ENCODE results near the gene CENPP. TPM values are rescaled to one million over a fixed set of nuclear protein-coding genes. Genes with fewer than 3 reads are reported as not detected.

CENPP gene
- total RNA-seq, 2 donors from 2014 or later, result 1.7 to 2.4 TPM

DNA sequence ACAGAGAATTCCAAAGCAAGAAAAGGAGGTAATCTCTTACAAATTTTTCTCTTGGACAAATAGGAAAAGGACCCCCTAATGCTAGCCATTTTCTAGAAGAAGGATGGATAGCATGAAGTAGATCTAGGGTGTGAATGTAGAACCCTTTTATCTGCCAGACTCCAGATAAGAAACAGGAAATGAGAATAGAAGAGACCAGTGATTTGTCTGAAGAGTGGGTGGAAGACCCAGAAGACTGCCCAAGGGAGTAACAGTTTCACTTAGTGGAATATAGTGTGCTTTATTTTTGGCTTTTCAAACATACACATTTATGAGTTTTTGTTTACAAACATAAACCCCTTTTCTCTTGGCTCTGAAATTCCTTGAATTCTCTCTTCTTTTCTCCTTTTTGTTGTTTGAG is 185.0 kb downstream of the CENPP start:
- no peak for ATAC-seq
- intact Hi-C loops (cut with DNase I, micrococcal nuclease), result no loop called here

DNA sequence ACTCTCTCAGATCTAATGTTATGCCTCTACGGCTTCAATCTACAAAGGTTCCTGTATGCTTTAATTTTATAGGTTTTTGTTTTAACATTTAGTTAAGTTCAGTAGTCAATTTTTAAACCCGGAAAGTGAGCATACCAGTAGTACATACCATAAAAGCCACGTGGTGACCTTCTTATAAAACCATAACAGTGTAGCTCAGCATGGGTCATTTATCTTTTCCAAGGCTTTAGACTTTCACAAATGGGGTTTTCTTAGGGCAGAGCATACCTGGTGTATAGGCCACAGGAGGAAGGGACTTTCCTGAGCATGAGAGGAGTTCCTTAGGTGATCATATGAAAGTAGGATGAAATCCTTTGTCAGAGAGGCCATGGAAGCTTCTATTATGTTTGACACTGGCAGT is 186.9 kb downstream of the CENPP start:
- ATAC-seq (peak; percentile 95), DNase-seq (no peak)
- intact Hi-C loops (cut with DNase I, micrococcal nuclease), result no loop called here

More for the DNA sequence above, 185.0 kb downstream of the CENPP start:
- no peak for DNase-seq

DNA sequence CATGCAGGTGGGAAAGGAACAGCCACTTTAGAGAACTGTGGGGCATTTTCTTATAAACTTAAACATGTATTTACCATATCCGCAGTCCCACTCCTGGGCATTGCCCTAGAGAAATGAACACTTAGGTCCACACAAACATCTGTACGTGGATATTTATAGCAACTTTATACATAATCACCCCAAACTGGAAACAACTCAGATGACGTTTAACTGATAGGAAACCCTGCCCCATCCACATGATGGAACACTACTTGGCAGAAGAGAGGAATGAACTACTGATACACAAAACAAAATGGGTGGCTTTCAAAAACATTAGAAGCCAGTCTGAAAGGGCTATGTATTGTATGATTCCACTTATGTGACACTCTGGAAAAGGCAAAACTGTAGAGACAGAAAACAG is 187.6 kb downstream of the CENPP start:
- no peak for ATAC-seq

DNA sequence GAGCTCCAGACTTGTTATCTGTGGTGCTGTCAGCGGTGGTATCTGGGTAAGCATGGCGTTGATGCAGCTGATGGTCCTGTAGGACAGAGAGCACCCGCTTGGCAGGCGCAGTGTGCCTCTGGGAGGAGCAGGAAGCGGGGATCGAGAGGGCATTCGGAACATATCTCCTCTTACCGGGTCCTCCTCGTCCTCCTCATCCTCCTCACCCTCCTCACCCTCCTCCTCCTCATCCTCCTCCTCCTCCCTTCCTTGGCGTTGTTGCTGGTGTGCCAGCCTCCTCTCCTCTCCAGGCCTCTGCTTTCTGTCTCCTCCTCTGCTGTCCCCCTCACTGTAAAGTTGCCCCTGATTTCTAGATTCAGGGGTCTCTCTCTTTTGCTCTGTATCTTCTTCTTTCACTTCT is 188.9 kb downstream of the CENPP start:
- intact Hi-C loops (cut with DNase I, micrococcal nuclease), result no loop called here
- ATAC-seq, result no peak
- no peak for DNase-seq

More for the DNA sequence above, 187.6 kb downstream of the CENPP start:
- DNase-seq, result no peak
- intact Hi-C loops (cut with DNase I, micrococcal nuclease), result no loop called here

DNA sequence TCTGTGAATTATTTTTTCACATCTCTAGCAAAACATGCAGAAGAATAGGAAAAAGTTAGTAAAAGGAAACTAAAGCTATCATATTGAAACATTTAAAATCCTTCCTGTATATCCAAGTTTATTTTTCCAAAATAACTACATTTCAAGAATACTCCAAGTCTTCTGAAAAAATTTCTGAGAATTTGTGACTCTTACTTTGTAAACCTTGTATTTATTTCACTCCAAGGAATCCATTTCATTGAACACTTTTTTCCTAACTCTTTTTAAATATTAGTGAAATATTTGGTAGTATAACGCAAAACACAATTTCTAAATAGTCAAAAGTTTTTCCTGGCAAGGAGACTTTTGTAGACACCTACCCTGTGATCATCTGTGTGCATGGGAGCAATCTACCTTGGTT is 190.8 kb downstream of the CENPP start:
- intact Hi-C loops (cut with DNase I, micrococcal nuclease), result no loop called here
- no peak for ATAC-seq
- DNase-seq, result no peak

DNA sequence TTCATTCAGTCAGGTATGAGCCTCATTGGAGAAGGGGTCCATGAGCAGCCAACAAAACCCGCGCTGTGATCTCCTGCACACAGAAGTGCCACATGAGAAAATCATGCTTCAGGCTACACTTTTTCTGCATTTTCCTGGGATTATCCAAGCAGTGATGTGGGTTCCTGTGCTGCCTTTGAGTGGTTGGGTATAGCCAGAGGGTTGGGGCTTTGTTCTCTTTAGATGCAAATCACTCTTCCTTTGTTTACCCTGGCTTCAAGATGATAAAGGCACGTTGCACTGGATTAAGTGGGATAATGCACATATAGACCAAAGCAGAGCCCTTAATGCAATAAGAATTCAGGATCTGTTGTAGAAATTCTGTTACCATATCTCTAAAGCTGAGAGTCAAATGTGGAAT is 191.3 kb downstream of the CENPP start:
- intact Hi-C loops (cut with DNase I, micrococcal nuclease), result no loop called here
- ATAC-seq (no peak), DNase-seq (no peak)

DNA sequence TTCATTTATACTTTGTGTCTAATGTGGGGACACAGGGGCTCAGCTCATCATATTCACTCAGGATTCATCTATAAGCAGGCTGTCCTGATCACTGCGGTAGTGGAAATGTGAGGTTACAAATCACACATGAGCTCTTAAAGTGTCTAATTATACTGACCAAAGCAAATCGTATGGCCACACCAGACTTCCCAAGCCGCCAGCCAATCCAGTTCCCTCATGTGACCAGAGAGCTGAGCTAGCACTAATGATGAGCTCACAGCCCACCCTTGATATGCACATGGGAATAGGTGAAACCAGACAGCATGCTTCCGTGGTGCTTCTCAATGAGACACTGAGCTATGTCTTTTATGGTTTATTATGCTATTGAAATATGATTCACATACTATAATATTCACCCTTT is 192.4 kb downstream of the CENPP start:
- no peak for DNase-seq
- intact Hi-C loops (cut with DNase I, micrococcal nuclease), result no loop called here
- ATAC-seq, result no peak

DNA sequence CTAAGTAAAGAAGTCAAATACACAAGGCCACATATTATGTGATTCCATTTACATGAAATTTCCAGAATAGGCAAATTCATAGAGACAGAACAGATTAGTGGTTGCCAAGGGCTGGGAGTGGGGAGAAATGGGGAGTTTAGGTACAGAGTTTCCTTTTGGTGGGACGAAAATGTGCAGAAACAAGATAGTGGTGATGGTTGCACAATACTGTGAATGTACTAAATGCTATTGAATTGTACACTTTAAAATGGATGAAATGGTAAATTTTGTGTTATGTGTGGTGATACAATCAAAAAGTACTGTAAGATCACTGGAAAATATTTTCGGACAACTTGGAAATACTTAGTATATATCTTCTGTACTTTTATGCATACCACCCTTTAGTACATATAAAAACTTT is 195.1 kb downstream of the CENPP start:
- intact Hi-C loops (cut with DNase I, micrococcal nuclease), result no loop called here
- ATAC-seq (no peak), DNase-seq (no peak)

DNA sequence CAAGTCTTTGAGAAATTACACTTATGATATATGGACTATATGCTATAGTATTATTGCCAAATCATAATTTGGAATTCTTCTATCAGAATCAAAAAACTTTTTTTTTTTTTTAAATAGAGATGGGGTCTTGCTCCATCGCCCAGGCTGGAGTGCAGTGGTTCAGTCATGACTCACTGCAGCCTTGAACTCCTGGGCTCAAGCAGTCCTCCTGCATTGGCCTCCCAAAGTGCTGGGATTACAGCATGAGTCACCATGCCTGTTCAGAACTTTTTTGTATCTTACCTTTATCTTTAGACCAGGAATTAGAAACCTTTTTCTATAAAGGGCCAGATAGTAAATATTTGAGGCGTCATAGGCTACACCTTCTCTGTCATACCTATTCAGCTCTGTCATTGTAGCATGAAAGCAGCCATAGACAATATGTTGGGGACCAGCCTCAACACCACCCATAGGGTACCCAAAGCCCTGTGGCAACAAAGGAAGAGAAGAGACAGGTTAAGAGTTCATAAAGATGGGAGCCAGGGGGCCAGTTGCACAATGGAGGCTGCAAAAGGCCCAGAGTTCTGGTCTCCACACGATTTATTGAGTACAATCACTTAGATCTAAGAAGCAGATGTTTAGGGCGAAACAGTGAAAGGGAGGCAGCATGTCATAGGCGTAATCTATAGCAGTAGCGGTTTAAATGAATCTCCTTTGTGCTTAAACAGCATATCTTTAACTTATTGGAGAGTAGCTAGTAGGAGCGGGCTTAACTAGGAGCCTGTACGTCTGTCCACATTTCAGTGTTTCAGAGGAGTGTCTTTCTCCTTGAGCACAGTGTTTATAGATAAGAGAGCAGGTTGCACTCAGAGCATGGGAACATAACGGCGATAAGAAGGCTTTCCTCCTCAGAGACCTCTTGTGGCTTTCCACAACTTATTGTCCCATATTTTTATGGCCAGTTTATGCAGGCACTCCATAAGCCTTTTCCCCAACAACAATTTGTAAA is 197.5 kb downstream of the CENPP start:
- intact Hi-C loops (cut with DNase I, micrococcal nuclease), result no loop called here

DNA sequence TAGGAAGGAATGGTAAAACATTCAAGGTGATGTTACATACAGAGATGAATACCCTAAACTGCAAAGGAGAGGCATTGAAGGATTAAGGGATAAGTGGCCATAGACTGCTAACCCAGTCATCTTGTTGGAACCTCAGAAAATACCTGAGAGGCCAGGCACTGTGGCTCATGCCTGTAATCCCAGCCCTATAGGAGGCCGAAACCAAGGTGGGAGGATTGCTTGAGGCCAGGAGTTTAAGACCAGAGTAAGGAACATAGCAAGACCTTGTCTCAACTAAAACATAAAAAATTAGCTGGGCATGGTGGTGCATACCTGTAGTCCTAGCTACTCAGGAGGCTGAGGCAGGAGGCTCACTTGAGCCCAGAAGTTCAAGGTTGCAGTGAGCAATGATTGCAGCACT is 199.1 kb downstream of the CENPP start:
- ATAC-seq (no peak), DNase-seq (no peak)
- intact Hi-C loops (cut with DNase I, micrococcal nuclease), result no loop called here

More for the DNA sequence above, 197.5 kb downstream of the CENPP start:
- no peak for DNase-seq
- ATAC-seq, result no peak

DNA sequence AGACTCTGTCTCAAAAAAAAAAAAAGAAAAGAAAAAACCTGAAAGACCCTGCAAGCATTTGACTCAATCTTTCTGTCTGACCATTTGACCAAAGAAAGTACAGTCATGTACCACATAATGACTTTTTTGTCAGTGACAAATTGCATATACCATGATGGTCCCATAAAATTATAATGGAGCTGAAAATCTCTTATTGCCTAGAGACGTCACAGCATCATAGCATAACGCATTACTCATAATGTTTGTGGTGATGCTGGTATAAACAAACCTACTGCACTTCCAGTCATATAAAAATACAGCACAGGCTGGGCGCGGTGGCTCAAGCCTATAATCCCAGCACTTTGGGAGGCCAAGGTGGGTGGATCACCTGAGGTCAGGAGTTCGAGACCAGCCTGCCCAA is 199.6 kb downstream of the CENPP start:
- DNase-seq (no peak), ATAC-seq (no peak)
- intact Hi-C loops (cut with DNase I, micrococcal nuclease), result no loop called here

DNA sequence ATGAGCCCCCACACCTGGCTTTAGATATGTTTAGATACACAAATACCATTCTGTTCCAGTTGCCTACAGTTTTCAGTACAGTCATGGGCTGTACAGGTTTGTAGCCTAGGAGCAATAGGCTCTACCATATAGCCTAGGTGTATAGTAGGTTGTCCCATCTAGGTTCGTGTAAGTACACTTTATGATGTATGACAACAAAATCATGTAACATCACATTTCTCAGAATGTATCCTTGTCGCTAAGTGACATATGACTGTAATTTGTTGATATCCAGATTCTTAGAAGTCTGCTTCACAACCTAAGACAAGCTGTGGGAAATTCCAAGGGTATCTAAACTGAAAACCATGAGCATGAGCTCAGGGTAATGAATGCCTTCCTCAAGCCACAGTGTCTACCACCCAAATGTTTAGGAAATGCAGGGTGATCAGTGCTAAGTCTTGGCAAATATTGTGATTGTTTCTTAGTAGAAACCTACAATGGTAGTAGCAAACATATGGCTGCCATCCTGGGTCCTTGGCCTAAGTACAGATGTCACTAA is 201.6 kb downstream of the CENPP start:
- ATAC-seq (no peak), DNase-seq (no peak)
- intact Hi-C loops (cut with DNase I, micrococcal nuclease), result no loop called here

DNA sequence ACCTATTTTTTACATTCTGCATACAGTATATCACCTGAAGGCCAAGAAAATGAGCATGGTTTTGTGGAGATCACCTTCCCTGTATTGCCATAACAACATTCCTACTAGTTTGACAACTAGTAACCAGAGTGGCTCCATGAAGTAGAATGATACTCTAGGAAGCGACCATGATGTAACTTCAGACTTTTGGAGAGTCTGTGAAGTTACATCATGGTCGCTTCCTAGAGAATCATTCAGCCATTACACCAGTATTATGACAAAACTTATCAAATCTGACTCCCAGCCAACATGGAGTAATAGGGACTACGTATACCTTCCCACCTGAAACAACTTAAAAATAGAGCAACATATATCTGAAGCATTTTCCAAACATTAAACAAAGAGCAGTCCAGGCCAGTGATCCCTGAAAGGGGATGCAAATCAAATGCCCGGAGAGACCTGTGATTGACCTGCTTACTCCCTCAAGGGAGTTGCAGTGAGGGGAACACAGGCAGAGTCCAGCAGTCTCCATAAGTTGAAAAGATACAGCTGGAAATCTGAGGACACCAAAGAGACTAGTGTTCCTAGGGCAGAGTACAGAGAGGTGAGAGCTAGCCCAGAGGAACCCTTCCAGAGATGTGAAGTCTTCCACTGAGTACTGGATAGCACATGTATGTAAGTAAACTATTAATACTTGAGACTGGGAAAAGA is 202.2 kb downstream of the CENPP start:
- intact Hi-C loops (cut with DNase I, micrococcal nuclease), result no loop called here
- DNase-seq (no peak), ATAC-seq (no peak)

DNA sequence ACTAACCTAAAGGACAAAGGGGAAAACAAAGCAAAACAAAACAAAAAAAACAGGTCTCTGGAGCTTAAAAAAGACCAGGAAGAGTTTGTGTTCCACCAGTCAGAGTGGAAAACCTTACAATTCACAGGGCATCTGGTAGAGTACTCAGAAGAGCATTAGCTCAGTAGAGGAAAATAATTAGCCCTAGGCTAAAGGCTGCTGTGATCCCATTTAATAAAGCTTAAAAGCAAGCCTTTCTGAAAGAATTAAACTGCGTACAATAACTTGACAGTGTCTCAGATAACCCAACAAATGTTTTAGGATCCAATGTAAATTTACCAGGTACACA is 202.7 kb downstream of the CENPP start:
- intact Hi-C loops (cut with DNase I, micrococcal nuclease), result no loop called here
- DNase-seq (no peak), ATAC-seq (no peak)

DNA sequence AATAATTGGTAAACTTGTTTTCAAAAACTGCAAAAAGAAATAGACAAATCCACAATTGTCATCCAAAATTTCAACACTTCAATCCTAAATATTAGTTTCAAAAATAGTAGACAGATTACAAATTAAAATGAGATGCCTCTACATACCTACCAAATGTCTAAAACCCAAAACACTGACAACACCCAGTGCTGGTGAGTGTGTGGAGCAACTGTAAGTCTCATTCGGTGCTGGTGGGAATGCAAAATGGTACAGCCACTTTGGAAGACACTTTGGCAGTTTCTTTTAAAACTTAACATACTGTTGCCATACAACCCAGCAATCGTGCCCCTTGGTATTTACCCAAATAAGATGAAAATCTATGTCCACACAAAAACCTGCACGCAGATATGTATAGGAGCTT is 203.4 kb downstream of the CENPP start:
- ATAC-seq, result no peak
- DNase-seq, result no peak
- intact Hi-C loops (cut with DNase I, micrococcal nuclease), result no loop called here

DNA sequence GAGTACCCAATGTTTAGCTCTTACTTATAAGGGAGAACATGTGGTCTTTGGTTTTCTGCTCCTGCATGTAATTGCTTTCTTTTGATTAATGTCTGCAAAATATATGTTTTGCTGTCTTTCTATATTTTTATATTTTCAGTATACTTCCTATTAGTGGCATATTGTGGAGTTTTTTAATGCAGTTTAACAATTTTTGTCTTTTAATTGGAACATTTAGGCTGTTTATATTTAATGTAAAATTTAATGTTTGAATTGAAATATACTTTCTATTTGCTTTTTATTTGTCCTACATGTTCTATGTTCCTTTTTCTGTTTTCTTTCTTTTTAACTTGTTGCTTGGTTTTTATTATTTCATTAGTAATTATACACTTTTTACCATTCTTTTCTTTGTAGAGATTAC is 205.1 kb downstream of the CENPP start:
- ATAC-seq (no peak), DNase-seq (no peak)
- intact Hi-C loops (cut with DNase I, micrococcal nuclease), result no loop called here

DNA sequence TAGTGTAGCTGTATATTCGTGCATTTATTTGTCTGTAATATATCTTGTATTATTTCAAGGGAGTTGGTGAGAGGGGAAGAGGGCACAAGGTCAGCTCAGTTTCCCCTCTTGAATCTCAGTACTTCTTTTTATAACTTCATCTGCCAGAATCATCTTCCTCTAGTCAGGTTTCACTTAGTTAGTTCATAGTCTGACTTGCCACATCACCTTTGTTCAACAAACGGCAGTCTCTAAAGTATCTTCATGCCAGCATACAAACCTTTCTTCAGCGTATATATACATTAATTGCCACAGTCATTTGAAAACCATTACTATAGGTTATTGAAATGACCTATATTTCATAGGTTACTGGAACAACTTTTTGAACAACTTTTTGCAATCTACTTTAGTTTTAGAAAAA is 208.5 kb downstream of the CENPP start:
- intact Hi-C loops (cut with DNase I, micrococcal nuclease), result no loop called here
- ATAC-seq, result no peak
- no peak for DNase-seq

DNA sequence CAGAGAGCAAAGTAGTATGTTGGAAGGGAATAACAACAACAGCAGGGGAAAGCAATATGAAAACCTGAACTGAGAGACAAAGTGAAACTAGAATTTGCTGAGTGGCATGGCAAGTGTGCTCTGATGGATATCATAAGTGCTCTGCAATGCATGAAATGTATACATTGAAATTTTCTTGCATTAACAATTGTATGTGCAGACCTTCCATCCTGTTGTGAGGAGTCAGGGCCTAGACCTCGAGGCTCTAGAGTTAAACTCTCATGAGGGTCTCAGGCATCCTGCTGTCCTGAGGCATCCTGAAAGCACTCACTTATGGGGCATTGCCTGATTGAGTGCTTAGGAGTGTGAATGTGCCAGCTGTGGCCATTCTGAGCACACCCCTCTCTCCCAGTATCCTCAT is 208.9 kb downstream of the CENPP start:
- ATAC-seq (no peak), DNase-seq (no peak)
- intact Hi-C loops (cut with DNase I, micrococcal nuclease), result no loop called here

DNA sequence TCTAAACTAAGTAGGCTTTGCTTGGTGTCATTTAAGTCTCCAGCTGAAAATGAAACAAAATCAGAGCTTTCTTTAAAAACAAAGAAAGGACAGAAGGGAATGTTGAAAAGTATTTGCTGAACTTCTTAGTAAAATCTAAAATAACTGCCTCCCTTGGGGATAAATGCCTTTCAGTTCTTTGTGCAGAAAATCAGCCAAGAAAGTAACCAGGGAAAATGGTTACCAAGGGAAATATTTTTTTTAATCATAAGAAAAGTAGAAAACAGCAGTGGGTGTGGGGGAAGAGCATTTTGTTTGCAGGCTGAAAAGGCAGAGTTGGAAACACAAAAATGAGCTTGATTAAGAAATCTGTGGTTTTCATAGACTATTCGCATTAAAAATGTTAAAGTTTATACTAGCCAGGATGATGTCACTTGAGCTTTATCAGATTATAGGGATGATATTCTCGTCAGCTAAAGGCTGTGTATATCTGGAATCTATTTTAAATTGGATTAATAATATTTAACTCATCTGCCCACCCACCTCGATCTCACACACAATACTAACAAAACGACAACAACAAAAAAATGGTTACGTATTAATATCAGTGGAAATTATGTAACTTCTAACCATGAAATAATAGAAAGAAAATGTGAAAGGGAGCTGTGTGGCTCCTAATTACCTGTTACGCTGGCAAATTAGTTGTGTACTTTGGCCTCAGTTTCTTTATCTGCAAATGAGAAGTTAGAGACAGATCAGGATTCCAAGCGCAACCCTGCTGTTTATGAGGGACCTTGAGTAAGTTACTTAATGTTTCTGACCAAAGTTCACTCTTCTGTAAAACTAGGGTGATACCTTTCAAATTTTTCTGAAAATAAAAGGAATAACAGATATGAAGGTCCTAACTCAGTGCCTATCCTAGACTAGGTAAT is 210.4 kb downstream of the CENPP start, which contains the start of gene ECM2:
Gene ECM2, minus strand, starts transcription at position 51 of the 911 bp plus-strand sequence. CDS start 13,124 bp downstream, outside the sequence.
- ATAC-seq (no peak), DNase-seq (no peak)
- intact Hi-C loops (cut with DNase I, micrococcal nuclease), result no loop called here

Data from left colon (tissue), 2 donors.